Endothelial cell of umbilical vein (primary cell): ENCODE measurements around the gene MOCS2. TPM values are rescaled to one million over a fixed set of nuclear protein-coding genes. Genes with fewer than 3 reads are reported as not detected.

Experiments used
- BruUV-seq: library from RNA; stranded (reverse); fragments of 400-500 nt; replicated peaks from 2 replicates; lab custom pipeline; 2021; lab: Mats Ljungman, UMichigan
- CTCF ChIA-PET: fragments of 300-600, 350-600 bp; sonication (Branson Sonifier 250); formaldehyde crosslinking; loops from one replicate; lab custom pipeline; 2021; ENCODE audit warnings: antibody characterized with exemption, inconsistent platforms; lab: Charles Lee
- POLR2A ChIA-PET: fragments of 300-600, 350-600 bp; sonication (Branson Sonifier 250); formaldehyde crosslinking; loops from one replicate; lab custom pipeline; 2021; ENCODE audit warnings: antibody characterized with exemption, inconsistent platforms; lab: Charles Lee
- DNase-seq: peaks from one replicate; pipeline ENCODE4 v3.0.0-alpha.2; 2011; ENCODE audit warnings: low read depth, low spot score
- FAIRE-seq: peaks from 2 replicates; lab custom pipeline; 2011; peaks lifted over from hg19 to GRCh38; lab: Jason Lieb, UNC
- H2AFZ ChIP-seq: 2 replicates; pipeline ENCODE4 v1.6.0; 2012; ENCODE audit warnings: low read depth, low read length, control low read depth, inconsistent platforms
- H3K27ac ChIP-seq: 2 replicates; pipeline ENCODE4 v1.5.1; 2011; ENCODE audit warnings: low read depth, mild to moderate bottlenecking, control low read depth, low read length, moderate library complexity; ENCODE audit not compliant: insufficient read depth
- H3K27me3 ChIP-seq, 2 experiments: 2 replicates each; pipeline versions ENCODE4 v1.6.0 to v1.6.1; 2011; ENCODE audit warnings: low read length in 2 of 2, mixed read lengths in 1 of 2; ENCODE audit not compliant: control insufficient read depth in 2 of 2, insufficient read depth in 2 of 2
- H3K36me3 ChIP-seq, 2 experiments: 2 replicates in 1 of 2; 3 replicates in 1 of 2; pipeline ENCODE4 v1.5.1; 2011; ENCODE audit warnings: low read length in 2 of 2, mild to moderate bottlenecking in 1 of 2, moderate library complexity in 1 of 2; ENCODE audit not compliant: control insufficient read depth in 2 of 2, insufficient read depth in 2 of 2; ENCODE audit errors: extremely low read depth in 1 of 2
- H3K4me1 ChIP-seq: 3 replicates; pipeline ENCODE4 v1.5.1; 2011; ENCODE audit warnings: mild to moderate bottlenecking, low read length; ENCODE audit not compliant: control insufficient read depth, insufficient read depth; ENCODE audit errors: extremely low read depth
- H3K4me2 ChIP-seq: 2 replicates; pipeline ENCODE4 v1.6.1; 2011; ENCODE audit warnings: low read length, control low read depth, mixed read lengths; ENCODE audit not compliant: insufficient read depth
- H3K4me3 ChIP-seq, 3 experiments: fragments of 200-600 bp in 1 of 3; sonication (generic), shearing (Covaris generic) in 1 of 3; replicated peaks in 1 of 3; 2 replicates each; pipeline ENCODE4 v1.5.1; 2011 to 2016; ENCODE audit warnings: control low read depth in 3 of 3, low read length in 3 of 3, mild to moderate bottlenecking in 2 of 3, inconsistent platforms in 1 of 3, low read depth in 1 of 3, moderate library complexity in 1 of 3; ENCODE audit not compliant: insufficient read depth in 1 of 3
- H3K79me2 ChIP-seq: 2 replicates; pipeline ENCODE4 v1.6.0; 2012; ENCODE audit warnings: low read length, inconsistent platforms; ENCODE audit not compliant: control insufficient read depth, insufficient read depth
- H3K9ac ChIP-seq: replicated peaks from 2 replicates; pipeline ENCODE3; 2011; ENCODE audit warnings: low read length, control low read depth; ENCODE audit not compliant: insufficient read depth; ENCODE audit errors: extremely low read depth
- H3K9me1 ChIP-seq: replicated peaks from 3 replicates; pipeline ENCODE4 v1.6.0; 2011; ENCODE audit warnings: mild to moderate bottlenecking, low read length; ENCODE audit not compliant: control insufficient read depth, insufficient read depth; ENCODE audit errors: extremely low read depth
- H3K9me3 ChIP-seq: replicated peaks from 2 replicates; pipeline ENCODE4 v1.5.1; 2012; ENCODE audit warnings: low read length, inconsistent platforms; ENCODE audit not compliant: control insufficient read depth, insufficient read depth
- H4K20me1 ChIP-seq: replicated peaks from 2 replicates; pipeline ENCODE3; 2011; ENCODE audit warnings: mild to moderate bottlenecking, low read length; ENCODE audit not compliant: control insufficient read depth, insufficient read depth; ENCODE audit errors: extremely low read depth
- EZH2 ChIP-seq: IDR thresholded peaks from 2 replicates; pipeline ENCODE4 v1.6.1; 2012; ENCODE audit warnings: borderline replicate concordance, low read depth, mild to moderate bottlenecking, moderate library complexity, low read length, inconsistent platforms; ENCODE audit not compliant: severe bottlenecking
- FOS ChIP-seq: IDR thresholded peaks from 2 replicates; pipeline ENCODE4 v1.6.1; 2011; ENCODE audit warnings: mild to moderate bottlenecking, low read length, moderate library complexity, borderline replicate concordance; ENCODE audit not compliant: insufficient read depth
- GATA2 ChIP-seq: IDR thresholded peaks from 2 replicates; pipeline ENCODE4 v1.7.0; 2011; ENCODE audit warnings: low read depth, mild to moderate bottlenecking, moderate library complexity, mixed read lengths, low read length; ENCODE audit not compliant: insufficient read length, insufficient read depth
- JUN ChIP-seq: IDR thresholded peaks from 2 replicates; pipeline ENCODE4 v1.6.1; 2011; ENCODE audit warnings: borderline replicate concordance, low read depth; ENCODE audit not compliant: insufficient read length, insufficient read depth
- MYC ChIP-seq: IDR thresholded peaks from one replicate; pipeline ENCODE4 v1.6.1; 2011; ENCODE audit warnings: mild to moderate bottlenecking, low read depth, low read length
- POLR2A ChIP-seq: IDR thresholded peaks from 2 replicates; pipeline ENCODE4 v1.6.1; 2012; ENCODE audit warnings: low read depth, mild to moderate bottlenecking, control low read depth, low read length
- POLR2AphosphoS5 ChIP-seq: IDR thresholded peaks from 2 replicates; pipeline ENCODE4 v1.6.1; 2012; ENCODE audit warnings: low read depth, mild to moderate bottlenecking, control low read depth, low read length, moderate library complexity; ENCODE audit not compliant: insufficient read depth
- dilution Hi-C: fragments of 300-500 bp; cut with MboI; formaldehyde crosslinking; loops from one replicate; pipeline ENCODE4 v1.15.0; 2019; ENCODE audit warnings: low sequenced_read_pairs; ENCODE audit not compliant: extremely low pct_ligation_motif_present
- intact Hi-C: fragments of 100-400 bp; cut with micrococcal nuclease; formaldehyde crosslinking; loops from one replicate; pipeline ENCODE4 v1.10.0; 2022
- polyA plus RNA-seq, 4 experiments: library from polyadenylated mRNA; depleted of rRNA in 3 of 4; stranded (reverse) in 3 of 4; unstranded in 1 of 4; fragments of >200 nt; gene quantifications; 2 replicates each; pipeline versions ENCODE4 v1.2.1 to v1.2.3, GENCODE V29; 2011 to 2012; ENCODE audit warnings: missing spikeins in 1 of 4
- total RNA-seq: library from RNA; stranded (reverse); gene quantifications from 2 replicates; pipeline ENCODE4 v1.2.3, GENCODE V29; 2021
- TF ChIP-seq, protein P1 (sequence below): IDR thresholded peaks from 2 replicates; pipeline ENCODE4 v1.6.1; 2011; ENCODE audit not compliant: insufficient read depth, insufficient read length
- TF ChIP-seq, protein P2 (sequence below), 2 donors: IDR thresholded peaks; 1 replicate in 1 of 2; 2 replicates in 1 of 2; pipeline ENCODE4 v1.5.1; 2011; ENCODE audit warnings: low read length in 2 of 2, mild to moderate bottlenecking in 2 of 2, moderate library complexity in 2 of 2, control low read depth in 1 of 2, inconsistent platforms in 1 of 2, low read depth in 1 of 2; ENCODE audit not compliant: insufficient read depth in 1 of 2; ENCODE audit errors: extremely low read depth in 1 of 2

The MOCS2 gene
- total and polyA plus RNA-seq, 2 donors (not counting 3 experiments of a cell fraction or from before 2014, with no cell fraction given), result 14.3 to 31.5 TPM

DNA sequence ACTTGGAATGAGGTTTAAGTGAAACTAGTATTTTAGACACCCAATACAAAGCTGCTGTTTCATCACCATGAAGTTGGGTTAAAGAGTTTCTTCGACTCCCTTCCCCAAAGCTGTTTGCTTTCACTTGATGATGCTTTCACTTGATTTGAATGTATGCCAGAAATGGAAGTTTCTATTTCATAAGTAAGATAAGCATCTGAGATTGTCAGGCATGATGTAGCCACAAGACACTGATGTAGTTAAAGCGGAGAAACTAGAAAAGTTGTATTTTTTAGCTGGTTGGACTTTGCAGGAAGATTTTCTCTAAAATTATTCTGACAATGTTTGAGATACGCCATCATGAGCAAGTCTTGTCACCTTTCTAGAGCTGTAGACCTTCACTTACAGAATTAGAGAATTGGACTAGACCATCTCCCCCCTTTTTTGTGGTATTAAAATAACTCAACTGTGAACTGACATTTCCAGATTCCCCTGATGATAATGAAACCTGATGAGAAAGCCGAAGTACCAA, 20.0 kb downstream of the MOCS2 start:
- Histone ChIP-seq H3K4me3 (no peak overlapping the region), H3K36me3 (peaks cover 2 to 22% of the 10 kb centered on the region in 2 experiments), H3K9me3 (no peaks in the 10 kb centered on the region), H2AFZ (no peak overlapping the region), H3K4me2 (no peak overlapping the region), H3K9me1 (no peaks in the 10 kb centered on the region), H3K79me2 (no peaks in the 10 kb centered on the region), H3K27ac (no peak overlapping the region), H4K20me1 (no peaks in the 10 kb centered on the region), H3K27me3 (no peaks in the 10 kb centered on the region), H3K9ac (no peak overlapping the region), H3K4me1 (peaks cover 16% of the 10 kb centered on the region)
- FAIRE-seq, result peak; percentile 57
- dilution Hi-C loops (no loop called here), intact Hi-C loops (no loop called here)
- POLR2A ChIA-PET, result no interaction called here
- TF ChIP-seq, protein P1, sequence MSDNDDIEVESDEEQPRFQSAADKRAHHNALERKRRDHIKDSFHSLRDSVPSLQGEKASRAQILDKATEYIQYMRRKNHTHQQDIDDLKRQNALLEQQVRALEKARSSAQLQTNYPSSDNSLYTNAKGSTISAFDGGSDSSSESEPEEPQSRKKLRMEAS, result no peak
- TF ChIP-seq, protein P2, sequence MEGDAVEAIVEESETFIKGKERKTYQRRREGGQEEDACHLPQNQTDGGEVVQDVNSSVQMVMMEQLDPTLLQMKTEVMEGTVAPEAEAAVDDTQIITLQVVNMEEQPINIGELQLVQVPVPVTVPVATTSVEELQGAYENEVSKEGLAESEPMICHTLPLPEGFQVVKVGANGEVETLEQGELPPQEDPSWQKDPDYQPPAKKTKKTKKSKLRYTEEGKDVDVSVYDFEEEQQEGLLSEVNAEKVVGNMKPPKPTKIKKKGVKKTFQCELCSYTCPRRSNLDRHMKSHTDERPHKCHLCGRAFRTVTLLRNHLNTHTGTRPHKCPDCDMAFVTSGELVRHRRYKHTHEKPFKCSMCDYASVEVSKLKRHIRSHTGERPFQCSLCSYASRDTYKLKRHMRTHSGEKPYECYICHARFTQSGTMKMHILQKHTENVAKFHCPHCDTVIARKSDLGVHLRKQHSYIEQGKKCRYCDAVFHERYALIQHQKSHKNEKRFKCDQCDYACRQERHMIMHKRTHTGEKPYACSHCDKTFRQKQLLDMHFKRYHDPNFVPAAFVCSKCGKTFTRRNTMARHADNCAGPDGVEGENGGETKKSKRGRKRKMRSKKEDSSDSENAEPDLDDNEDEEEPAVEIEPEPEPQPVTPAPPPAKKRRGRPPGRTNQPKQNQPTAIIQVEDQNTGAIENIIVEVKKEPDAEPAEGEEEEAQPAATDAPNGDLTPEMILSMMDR (IDR thresholded peaks at IDR 0.05; ENCODE audit: extremely low read depth in 1 of 2, insufficient read depth in 1 of 2, low read depth in 1 of 2, low read length in 2 of 2), result no peak
- TF ChIP-seq EZH2 (no peak), MYC (no peak), POLR2A (no peak), FOS (no peak), JUN (no peak), GATA2 (no peak), POLR2AphosphoS5 (no peak)
- no TSS peak for BruUV-seq
- CTCF ChIA-PET, result interaction anchor here (1.1 to 7.8 kb wide), 7 partner anchors 8 to 174 kb away, joined by 3 to 103 read pairs (median 4); no protein-coding TSS in a partner anchor
- DNase-seq, result no peak
